Endothelial cell (in vitro differentiated cells): ENCODE data around the gene KRTAP4-5. TPM values are rescaled to one million over a fixed set of nuclear protein-coding genes. Genes with fewer than 3 reads are reported as not detected.
"Not testable (repeated sequence)": the region's sequence is repeated elsewhere in the genome, so short reads cannot be mapped to it uniquely, and the experiment has no call there.

Source experiments
- DNase-seq: peaks from one replicate; pipeline ENCODE4 v3.0.0; 2021; ENCODE audit warnings: low spot score
- H3K27ac Mint-ChIP-seq: one replicate; pipeline ENCODE4 v1.8.0; 2021; ENCODE audit warnings: mixed read lengths, inconsistent platforms; ENCODE audit not compliant: unreplicated experiment
- H3K27me3 Mint-ChIP-seq: one replicate; pipeline ENCODE4 v1.8.0; 2021; ENCODE audit warnings: mild to moderate bottlenecking, moderate library complexity, mixed read lengths, inconsistent platforms; ENCODE audit not compliant: unreplicated experiment
- H3K36me3 Mint-ChIP-seq: one replicate; pipeline ENCODE4 v1.8.0; 2021; ENCODE audit warnings: mild to moderate bottlenecking, low read depth, mixed read lengths, inconsistent platforms; ENCODE audit not compliant: unreplicated experiment
- H3K4me1 Mint-ChIP-seq: one replicate; pipeline ENCODE4 v1.8.0; 2021; ENCODE audit warnings: mild to moderate bottlenecking, mixed read lengths, inconsistent platforms; ENCODE audit not compliant: unreplicated experiment
- H3K4me3 Mint-ChIP-seq: one replicate; pipeline ENCODE4 v1.8.0; 2021; ENCODE audit warnings: mild to moderate bottlenecking, mixed read lengths, inconsistent platforms; ENCODE audit not compliant: unreplicated experiment
- H3K9me3 Mint-ChIP-seq: one replicate; pipeline ENCODE4 v1.8.0; 2021; ENCODE audit warnings: mixed read lengths, inconsistent platforms; ENCODE audit not compliant: unreplicated experiment
- total RNA-seq: library from RNA; stranded (reverse); fragmentation: NEBNext Ultra II Directional; extraction: Animal tissue kit (Norgen Biotek cat#: 25700); gene quantifications from one replicate; pipeline ENCODE4 v1.2.1, GENCODE V29; 2021; ENCODE audit not compliant: unreplicated experiment
- TF ChIP-seq, protein P1 (sequence below): fragments of 200-600 bp; sonication (generic); IDR thresholded peaks from one replicate; pipeline ENCODE4 v1.5.0; 2021; ENCODE audit warnings: antibody characterized with exemption; ENCODE audit not compliant: unreplicated experiment

KRTAP4-5 gene
- total RNA-seq, 1 donor from 2014 or later = not detected

DNA sequence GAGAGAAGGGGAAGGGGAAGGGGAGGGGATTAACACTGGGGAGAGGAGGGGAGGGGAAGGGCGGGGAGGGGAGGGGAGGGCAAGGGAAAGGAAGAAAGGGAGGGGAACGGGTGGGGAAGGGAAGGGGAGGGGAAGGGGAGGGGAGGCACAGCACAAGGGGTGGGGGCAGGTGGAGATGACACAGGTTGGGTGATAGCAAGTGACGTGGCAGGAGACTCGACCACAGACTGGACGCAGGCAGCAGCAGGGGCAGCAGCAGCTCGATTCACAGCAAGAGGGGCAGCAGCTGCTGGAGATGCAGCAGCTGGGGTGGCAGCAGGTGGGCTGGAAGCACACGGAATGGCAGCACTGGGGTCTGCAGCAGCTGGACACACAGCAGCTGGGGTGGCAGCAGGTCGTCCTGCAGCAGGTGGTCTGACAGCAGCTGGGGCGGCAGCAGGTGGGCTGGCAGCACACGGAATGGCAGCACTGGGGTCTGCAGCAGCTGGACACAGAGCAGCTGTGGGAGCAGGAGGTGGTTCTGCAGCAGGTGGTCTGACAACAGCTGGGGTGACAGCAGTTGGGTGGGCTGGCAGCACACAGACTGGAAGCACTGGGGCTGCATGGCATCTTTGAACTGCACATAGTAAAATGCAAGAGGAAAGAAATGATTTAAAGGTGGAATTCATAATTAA, 47.9 kb downstream of the KRTAP4-5 start, which contains the start of gene KRTAP4-16:
Gene KRTAP4-16, minus strand, starts transcription at position 624 of the 674 bp plus-strand sequence. Its CDS starts 0 bp downstream, at position 624.
- TF ChIP-seq, protein P1, sequence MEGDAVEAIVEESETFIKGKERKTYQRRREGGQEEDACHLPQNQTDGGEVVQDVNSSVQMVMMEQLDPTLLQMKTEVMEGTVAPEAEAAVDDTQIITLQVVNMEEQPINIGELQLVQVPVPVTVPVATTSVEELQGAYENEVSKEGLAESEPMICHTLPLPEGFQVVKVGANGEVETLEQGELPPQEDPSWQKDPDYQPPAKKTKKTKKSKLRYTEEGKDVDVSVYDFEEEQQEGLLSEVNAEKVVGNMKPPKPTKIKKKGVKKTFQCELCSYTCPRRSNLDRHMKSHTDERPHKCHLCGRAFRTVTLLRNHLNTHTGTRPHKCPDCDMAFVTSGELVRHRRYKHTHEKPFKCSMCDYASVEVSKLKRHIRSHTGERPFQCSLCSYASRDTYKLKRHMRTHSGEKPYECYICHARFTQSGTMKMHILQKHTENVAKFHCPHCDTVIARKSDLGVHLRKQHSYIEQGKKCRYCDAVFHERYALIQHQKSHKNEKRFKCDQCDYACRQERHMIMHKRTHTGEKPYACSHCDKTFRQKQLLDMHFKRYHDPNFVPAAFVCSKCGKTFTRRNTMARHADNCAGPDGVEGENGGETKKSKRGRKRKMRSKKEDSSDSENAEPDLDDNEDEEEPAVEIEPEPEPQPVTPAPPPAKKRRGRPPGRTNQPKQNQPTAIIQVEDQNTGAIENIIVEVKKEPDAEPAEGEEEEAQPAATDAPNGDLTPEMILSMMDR = no peak
- Mint-ChIP-seq H3K4me1 (no peaks in the 10 kb centered on the region), H3K36me3 (no peaks in the 10 kb centered on the region), H3K4me3 (no peak within 1 kb of the TSS), H3K27me3 (no peaks in the 10 kb centered on the region), H3K9me3 (no peaks in the 10 kb centered on the region), H3K27ac (no peak within 1 kb of the TSS)
- DNase-seq = no peak

DNA sequence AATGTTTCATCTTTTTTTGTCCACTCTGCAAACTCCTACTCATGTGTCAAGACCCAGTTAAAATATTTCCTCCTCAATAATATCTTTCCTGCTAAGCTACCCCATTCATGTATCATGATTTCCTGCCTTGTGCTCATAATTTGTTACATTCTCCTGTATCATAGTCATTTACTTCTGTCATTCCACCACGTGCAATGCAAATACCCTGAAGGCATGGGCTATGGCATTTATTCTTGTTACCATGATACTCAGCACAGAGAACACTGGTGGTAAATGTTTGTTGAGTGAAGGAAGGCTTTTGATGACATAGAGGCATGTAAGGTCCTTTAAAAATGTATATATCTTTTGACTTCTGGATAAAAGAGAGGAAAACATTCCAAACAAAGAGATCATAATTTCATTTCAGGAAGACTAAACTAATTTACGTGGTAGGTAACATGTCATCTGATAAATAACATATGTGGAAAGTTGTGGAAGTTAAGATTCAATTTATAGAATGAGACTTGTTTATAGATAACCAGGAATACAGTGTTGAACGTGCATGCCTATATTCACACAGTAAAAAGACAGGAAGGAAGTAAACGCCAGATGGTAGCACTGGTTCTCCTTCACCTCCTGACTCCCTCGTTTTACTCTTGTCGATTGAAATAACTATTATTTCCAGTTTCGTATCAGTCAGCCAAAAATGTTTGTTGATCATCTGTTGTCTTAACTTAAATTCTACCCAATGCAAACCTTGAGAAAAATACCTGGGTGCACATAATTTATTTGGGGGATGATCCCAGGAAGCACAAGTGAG, 49.7 kb downstream of the KRTAP4-5 start:
- not testable (repeated sequence) for H3K27me3 Mint-ChIP-seq, H3K36me3 Mint-ChIP-seq, H3K4me3 Mint-ChIP-seq, DNase-seq, H3K4me1 Mint-ChIP-seq, H3K9me3 Mint-ChIP-seq, H3K27ac Mint-ChIP-seq

Other genes with a start within 250 kb of the KRTAP4-5 start
- gene KRT23, start 212.2 kb downstream of the KRTAP4-5 start, total RNA-seq = not detected
- 0.15 TPM for gene KRT39, start 182.9 kb downstream of the KRTAP4-5 start, total RNA-seq
- not detected for gene KRT40, start 165.5 kb downstream of the KRTAP4-5 start, total RNA-seq
- gene KRTAP3-3, start 155.7 kb downstream of the KRTAP4-5 start, total RNA-seq = not detected
- not detected for gene KRTAP3-2, start 149.9 kb downstream of the KRTAP4-5 start, total RNA-seq
- gene KRTAP3-1, start 140.7 kb downstream of the KRTAP4-5 start, total RNA-seq = not detected
- gene KRTAP1-5, start 122.6 kb downstream of the KRTAP4-5 start, total RNA-seq = not detected
- gene KRTAP1-4, start 119.6 kb downstream of the KRTAP4-5 start, total RNA-seq = not detected
- gene KRTAP1-3, start 115.0 kb downstream of the KRTAP4-5 start, total RNA-seq = not detected
- gene KRTAP1-1, start 108.4 kb downstream of the KRTAP4-5 start, total RNA-seq = not detected
- not detected for gene KRTAP2-1, start 102.5 kb downstream of the KRTAP4-5 start, total RNA-seq
- gene KRTAP2-2, start 94.6 kb downstream of the KRTAP4-5 start, total RNA-seq = not detected
- gene KRTAP2-3, start 89.7 kb downstream of the KRTAP4-5 start, total RNA-seq = not detected
- gene KRTAP2-4, start 83.9 kb downstream of the KRTAP4-5 start, total RNA-seq = not detected
- gene KRTAP4-7, start 65.7 kb downstream of the KRTAP4-5 start, total RNA-seq = not detected
- not detected for gene KRTAP4-8, start 51.7 kb downstream of the KRTAP4-5 start, total RNA-seq
- gene KRTAP4-16, start 47.6 kb downstream of the KRTAP4-5 start, total RNA-seq = not detected
- not detected for gene KRTAP4-9, start 44.4 kb downstream of the KRTAP4-5 start, total RNA-seq
- not detected for gene KRTAP4-11, start 31.5 kb downstream of the KRTAP4-5 start, total RNA-seq
- gene KRTAP4-12, start 25.6 kb downstream of the KRTAP4-5 start, total RNA-seq = not detected
- gene KRTAP4-6, start 9.3 kb downstream of the KRTAP4-5 start, total RNA-seq = not detected
- not detected for gene KRTAP4-4, start 10.9 kb upstream of the KRTAP4-5 start, total RNA-seq
- not detected for gene KRTAP4-3, start 18.4 kb upstream of the KRTAP4-5 start, total RNA-seq
- gene KRTAP4-2, start 28.4 kb upstream of the KRTAP4-5 start, total RNA-seq = not detected
- not detected for gene KRTAP4-1, start 35.1 kb upstream of the KRTAP4-5 start, total RNA-seq
- not detected for gene KRTAP9-1, start 40.1 kb upstream of the KRTAP4-5 start, total RNA-seq
- gene KRTAP9-2, start 76.8 kb upstream of the KRTAP4-5 start, total RNA-seq = not detected
- not detected for gene KRTAP9-3, start 82.6 kb upstream of the KRTAP4-5 start, total RNA-seq
- gene KRTAP9-8, start 88.2 kb upstream of the KRTAP4-5 start, total RNA-seq = not detected
- gene KRTAP9-4, start 99.9 kb upstream of the KRTAP4-5 start, total RNA-seq = not detected
- not detected for gene KRTAP9-9, start 105.6 kb upstream of the KRTAP4-5 start, total RNA-seq
- not detected for gene KRTAP9-6, start 115.6 kb upstream of the KRTAP4-5 start, total RNA-seq
- gene KRTAP9-7, start 125.9 kb upstream of the KRTAP4-5 start, total RNA-seq = not detected
- gene KRTAP29-1, start 153.0 kb upstream of the KRTAP4-5 start, total RNA-seq = not detected
- not detected for gene KRTAP16-1, start 159.5 kb upstream of the KRTAP4-5 start, total RNA-seq
- gene KRTAP17-1, start 165.9 kb upstream of the KRTAP4-5 start, total RNA-seq = not detected
- gene KRT33A, start 201.0 kb upstream of the KRTAP4-5 start, total RNA-seq = not detected
- not detected for gene KRT33B, start 220.0 kb upstream of the KRTAP4-5 start, total RNA-seq
- not detected for gene KRT34, start 232.5 kb upstream of the KRTAP4-5 start, total RNA-seq
- gene KRT31, start 247.8 kb upstream of the KRTAP4-5 start, total RNA-seq = not detected